GM12875 (cell line): ENCODE data around the gene BOLA3.
"Not testable (repeated sequence)": the region's sequence is repeated elsewhere in the genome, so short reads cannot be mapped to it uniquely, and the experiment has no call there.

Source experiments
- H3K4me3 ChIP-seq: one replicate; pipeline ENCODE4 v1.5.1; 2011; ENCODE audit warnings: low read depth, low read length, control low read depth
- TF ChIP-seq, protein P1 (sequence below): IDR thresholded peaks from 2 replicates; pipeline ENCODE4 v1.5.1; 2011; ENCODE audit warnings: low read depth, mild to moderate bottlenecking, control low read depth, inconsistent platforms, low read length, moderate library complexity, borderline replicate concordance; ENCODE audit not compliant: insufficient read depth

BOLA3 gene

DNA sequence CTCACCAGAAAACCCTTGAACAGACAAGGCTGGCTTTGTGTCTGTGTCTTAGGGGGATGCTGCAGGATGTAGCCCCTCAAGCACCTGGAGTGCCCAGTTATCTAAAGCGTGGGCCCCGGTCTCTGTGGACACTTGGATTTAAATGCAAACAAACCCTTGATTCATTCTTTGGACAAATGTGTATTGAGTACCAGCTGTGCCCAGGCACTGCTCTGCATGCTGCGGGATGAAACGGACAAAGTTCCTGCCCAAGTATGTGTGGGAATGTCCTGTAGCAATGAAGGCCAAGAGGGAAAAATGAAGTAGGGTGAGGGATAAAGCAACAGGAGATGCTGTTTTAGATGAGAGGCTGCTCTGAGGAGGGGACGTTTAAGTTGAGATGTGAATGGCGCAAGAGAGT, 53.9 kb downstream of the BOLA3 start:
- no peak overlapping the region for H3K4me3 ChIP-seq
- TF ChIP-seq, protein P1, sequence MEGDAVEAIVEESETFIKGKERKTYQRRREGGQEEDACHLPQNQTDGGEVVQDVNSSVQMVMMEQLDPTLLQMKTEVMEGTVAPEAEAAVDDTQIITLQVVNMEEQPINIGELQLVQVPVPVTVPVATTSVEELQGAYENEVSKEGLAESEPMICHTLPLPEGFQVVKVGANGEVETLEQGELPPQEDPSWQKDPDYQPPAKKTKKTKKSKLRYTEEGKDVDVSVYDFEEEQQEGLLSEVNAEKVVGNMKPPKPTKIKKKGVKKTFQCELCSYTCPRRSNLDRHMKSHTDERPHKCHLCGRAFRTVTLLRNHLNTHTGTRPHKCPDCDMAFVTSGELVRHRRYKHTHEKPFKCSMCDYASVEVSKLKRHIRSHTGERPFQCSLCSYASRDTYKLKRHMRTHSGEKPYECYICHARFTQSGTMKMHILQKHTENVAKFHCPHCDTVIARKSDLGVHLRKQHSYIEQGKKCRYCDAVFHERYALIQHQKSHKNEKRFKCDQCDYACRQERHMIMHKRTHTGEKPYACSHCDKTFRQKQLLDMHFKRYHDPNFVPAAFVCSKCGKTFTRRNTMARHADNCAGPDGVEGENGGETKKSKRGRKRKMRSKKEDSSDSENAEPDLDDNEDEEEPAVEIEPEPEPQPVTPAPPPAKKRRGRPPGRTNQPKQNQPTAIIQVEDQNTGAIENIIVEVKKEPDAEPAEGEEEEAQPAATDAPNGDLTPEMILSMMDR, result no peak

DNA sequence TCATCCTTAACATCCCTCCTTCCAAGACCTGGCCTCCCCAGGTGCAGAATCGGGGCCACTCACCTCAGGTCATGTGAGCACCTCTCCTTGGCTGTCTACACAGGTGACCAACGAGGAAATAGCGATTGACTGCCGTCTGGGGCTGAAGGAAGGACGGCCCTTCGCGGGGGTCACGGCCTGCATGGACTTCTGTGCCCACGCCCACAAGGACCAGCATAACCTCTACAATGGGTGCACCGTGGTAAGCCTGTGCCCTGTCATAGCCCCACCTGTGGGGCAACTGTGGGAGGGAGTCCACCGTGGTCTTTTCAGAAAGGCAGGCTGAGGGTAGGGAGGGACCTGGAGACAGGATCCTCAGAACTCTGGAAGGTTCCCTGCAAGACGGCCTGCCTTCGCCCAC, 54.3 kb downstream of the BOLA3 start:
- no peak overlapping the region for H3K4me3 ChIP-seq
- TF ChIP-seq, protein P1, result no peak

DNA sequence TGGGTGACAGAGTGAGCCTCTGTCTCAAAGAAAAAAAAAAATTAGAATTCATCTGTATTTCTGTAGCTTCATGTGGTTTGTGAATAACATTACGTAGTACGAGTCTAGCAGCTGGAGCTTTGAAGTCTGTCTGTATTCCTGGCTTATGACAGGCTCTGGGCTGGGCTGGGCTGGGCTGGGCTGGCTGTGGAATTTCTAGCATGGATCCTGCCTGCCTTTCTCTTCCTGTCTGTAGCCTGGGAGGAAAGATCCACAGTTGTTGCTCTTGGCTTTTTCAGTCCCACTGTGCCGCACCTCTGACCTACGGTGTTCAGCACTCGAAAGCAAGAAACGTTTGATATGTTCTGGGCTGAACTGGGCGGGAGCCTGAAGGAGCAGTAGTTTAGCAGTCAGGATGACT, 55.4 kb downstream of the BOLA3 start:
- TF ChIP-seq, protein P1, result no peak
- no peak overlapping the region for H3K4me3 ChIP-seq

DNA sequence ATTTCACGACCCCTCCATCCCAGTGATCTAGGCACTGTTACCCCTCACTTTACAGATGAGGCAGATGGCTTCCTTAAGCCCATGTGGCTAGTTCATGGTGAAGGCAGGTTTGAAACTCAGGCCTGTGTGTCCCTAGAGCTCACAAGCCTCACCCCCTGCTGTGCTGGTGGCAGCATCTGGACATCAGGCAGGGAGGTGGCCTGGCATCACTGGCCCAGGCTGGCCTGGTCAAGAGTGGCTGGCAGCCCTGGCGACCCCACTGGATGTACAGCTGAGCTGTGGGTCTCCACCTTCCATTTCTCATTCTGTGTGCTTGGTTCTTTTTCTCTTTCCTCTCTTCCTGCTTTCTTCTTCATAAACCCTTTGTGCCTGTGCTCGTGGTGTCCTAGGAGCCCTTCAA, 56.3 kb downstream of the BOLA3 start:
- no peak overlapping the region for H3K4me3 ChIP-seq
- TF ChIP-seq, protein P1, result no peak

DNA sequence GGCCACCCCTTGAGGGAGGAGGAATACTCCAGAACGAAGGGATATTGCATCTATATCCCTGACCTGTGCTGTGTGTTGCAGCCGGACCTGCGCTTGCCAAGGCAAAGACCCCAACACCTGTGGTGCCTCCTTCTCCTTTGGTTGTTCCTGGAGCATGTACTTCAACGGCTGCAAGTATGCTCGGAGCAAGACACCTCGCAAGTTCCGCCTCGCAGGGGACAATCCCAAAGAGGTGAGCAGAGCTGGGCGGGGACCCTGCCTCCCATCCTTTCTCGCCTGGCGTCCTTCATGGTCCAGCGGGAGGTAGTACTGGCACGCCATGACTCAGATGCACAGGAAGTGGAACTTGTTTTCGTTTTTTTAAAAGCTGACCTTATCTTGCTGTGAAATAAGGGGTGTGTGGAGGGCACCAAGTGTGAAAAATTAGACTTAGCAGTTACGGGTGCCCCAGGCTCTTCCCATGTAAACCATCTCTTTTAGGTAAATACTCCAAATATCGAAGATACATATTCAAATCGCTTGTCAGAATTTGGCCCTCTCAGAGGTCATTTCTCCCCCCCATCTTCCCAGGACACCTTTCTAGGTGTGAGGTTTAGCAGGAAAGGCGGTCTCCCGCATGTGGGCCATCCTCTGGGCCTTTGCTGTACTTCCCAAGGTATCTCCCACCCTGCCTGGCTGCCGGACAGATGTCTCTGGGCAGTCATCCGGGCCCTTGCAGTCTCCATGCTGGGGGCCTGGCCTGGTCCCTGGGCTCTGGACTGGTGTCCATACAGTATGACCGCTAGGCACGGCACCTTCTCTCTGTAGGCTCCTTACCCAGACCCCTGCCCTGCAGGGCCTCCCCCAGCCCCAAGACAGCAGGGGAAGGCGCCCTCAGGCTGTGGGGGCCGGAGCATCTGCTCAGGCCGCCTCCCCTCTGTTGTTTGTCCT, 57.6 kb downstream of the BOLA3 start:
- TF ChIP-seq, protein P1, result no peak

DNA sequence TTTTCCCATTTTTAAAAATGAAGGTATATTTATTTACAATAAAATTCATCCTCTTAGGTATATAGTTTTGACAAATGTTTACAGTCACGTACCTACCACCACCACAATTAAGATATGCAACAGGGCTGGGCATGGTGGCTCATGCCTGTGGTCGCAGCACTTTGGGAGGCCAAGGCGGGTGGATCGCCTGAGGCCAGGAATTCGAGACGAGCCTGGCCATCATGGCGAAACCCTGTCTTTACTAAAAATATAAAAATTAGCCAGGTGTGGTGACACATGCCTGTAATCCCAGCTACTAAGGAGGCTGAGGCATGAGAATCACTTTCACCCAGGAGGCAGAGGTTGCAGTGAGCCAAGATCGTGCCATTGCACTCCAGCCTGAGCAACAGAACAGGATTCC, 59.0 kb downstream of the BOLA3 start:
- not testable (repeated sequence) for H3K4me3 ChIP-seq

More for the DNA sequence above, 57.6 kb downstream of the BOLA3 start:
- no peak overlapping the region for H3K4me3 ChIP-seq

DNA sequence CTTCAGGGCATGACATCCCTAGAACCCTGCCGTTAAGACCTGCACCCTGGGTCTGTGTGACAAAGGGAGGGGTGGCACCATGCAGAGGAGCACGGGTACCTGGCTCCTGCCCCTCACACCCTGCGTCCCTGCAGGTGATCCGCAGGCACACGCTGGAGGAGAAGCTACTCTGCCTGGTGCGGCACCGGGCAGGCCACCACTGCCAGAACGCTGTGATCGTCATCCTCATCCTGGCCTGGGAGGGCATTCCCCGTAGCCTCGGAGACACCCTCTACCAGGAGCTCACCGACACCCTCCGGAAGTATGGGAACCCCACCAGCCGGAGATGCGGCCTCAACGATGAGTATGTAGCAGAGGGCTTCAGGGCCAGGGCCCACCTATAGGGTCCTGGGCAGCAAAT, 60.0 kb downstream of the BOLA3 start:
- H3K4me3 ChIP-seq, result no peak overlapping the region
- TF ChIP-seq, protein P1, result no peak
